Measurements from ENCODE around the gene USP20. TPM values are rescaled to one million over a fixed set of nuclear protein-coding genes. Genes with fewer than 3 reads are reported as not detected.

The USP20 gene
- total and polyA plus RNA-seq, 2 donors (not counting 3 experiments of a cell fraction or from before 2014, with no cell fraction given) = 13.4 to 25.9 TPM

DNA sequence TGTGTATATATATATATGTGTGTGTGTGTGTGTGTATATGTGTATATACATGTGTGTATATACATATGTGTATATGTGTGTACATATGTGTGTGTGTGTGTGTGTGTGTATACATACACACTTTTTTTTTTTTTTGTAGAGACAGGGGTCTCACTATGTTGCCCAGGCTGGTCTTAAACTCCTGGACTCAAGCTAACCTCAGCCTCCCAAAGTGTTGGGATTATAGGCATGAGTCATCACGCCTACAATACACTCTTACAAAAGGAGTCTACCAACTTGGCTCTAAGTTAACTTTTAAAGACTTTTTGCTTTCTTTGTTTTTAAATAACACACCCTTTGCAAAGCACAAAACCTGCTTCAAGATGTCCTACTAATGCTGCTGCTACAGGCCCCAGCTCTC lies 2.3 kb upstream of the USP20 start:
- ChIA-PET POLR2A (no interaction called here), CTCF (no interaction called here)
- Histone ChIP-seq H3K36me3 (ENCODE audit: control insufficient read depth in 2 of 2, extremely low read depth in 1 of 2, insufficient read depth in 2 of 2, low read length in 2 of 2) (peaks cover 10 to 13% of the 10 kb centered on the region in 2 experiments), H3K9me3 (replicated peaks; ENCODE audit: control insufficient read depth, insufficient read depth, low read length) (no peaks in the 10 kb centered on the region), H3K9ac (replicated peaks; ENCODE audit: extremely low read depth, insufficient read depth, low read length) (no peak overlapping the region), H2AFZ (ENCODE audit: low read depth, low read length) (no peak overlapping the region), H3K79me2 (ENCODE audit: control insufficient read depth, insufficient read depth, low read length) (peaks cover 6% of the 10 kb centered on the region), H3K4me1 (ENCODE audit: control insufficient read depth, extremely low read depth, insufficient read depth, low read length) (peaks cover 9% of the 10 kb centered on the region), H3K9me1 (replicated peaks; ENCODE audit: control insufficient read depth, extremely low read depth, insufficient read depth, low read length) (no peaks in the 10 kb centered on the region), H3K4me2 (ENCODE audit: insufficient read depth, low read length) (no peak overlapping the region), H3K4me3 (replicated peaks in 1 of 3; ENCODE audit: insufficient read depth in 1 of 3, low read depth in 1 of 3, low read length in 3 of 3) (no peak overlapping the region), H3K27ac (ENCODE audit: insufficient read depth, low read depth, low read length) (no peak overlapping the region), H3K27me3 (ENCODE audit: control insufficient read depth in 2 of 2, insufficient read depth in 2 of 2, low read length in 2 of 2) (no peaks in the 10 kb centered on the region), H4K20me1 (replicated peaks; ENCODE audit: control insufficient read depth, extremely low read depth, insufficient read depth, low read length) (no peaks in the 10 kb centered on the region)
- no peak for DNase-seq (ENCODE audit: low read depth, low spot score)
- no peak for FAIRE-seq
- no peak for TF ChIP-seq GATA2 (IDR thresholded peaks at IDR 0.05; ENCODE audit: insufficient read depth, insufficient read length, low read depth, low read length)
- TF ChIP-seq POLR2AphosphoS5 (IDR thresholded peaks at IDR 0.05; ENCODE audit: insufficient read depth, low read depth, low read length) = no peak
- TF ChIP-seq JUN (IDR thresholded peaks at IDR 0.05; ENCODE audit: borderline replicate concordance, insufficient read depth, insufficient read length, low read depth) = no peak
- TF ChIP-seq FOS (IDR thresholded peaks at IDR 0.05; ENCODE audit: borderline replicate concordance, insufficient read depth, low read length) = no peak
- no peak for TF ChIP-seq POLR2A (IDR thresholded peaks at IDR 0.05; ENCODE audit: low read depth, low read length)
- TF ChIP-seq CTCF (IDR thresholded peaks at IDR 0.05; ENCODE audit: extremely low read depth in 1 of 2, insufficient read depth in 1 of 2, low read depth in 1 of 2, low read length in 2 of 2) = no peak
- TF ChIP-seq EZH2 (IDR thresholded peaks at IDR 0.05; ENCODE audit: borderline replicate concordance, low read depth, low read length, severe bottlenecking) = no peak
- TF ChIP-seq MYC (IDR thresholded peaks at IDR 0.05; ENCODE audit: low read depth, low read length) = no peak
- TF ChIP-seq, protein P1, sequence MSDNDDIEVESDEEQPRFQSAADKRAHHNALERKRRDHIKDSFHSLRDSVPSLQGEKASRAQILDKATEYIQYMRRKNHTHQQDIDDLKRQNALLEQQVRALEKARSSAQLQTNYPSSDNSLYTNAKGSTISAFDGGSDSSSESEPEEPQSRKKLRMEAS (IDR thresholded peaks at IDR 0.05; ENCODE audit: insufficient read depth, insufficient read length) = no peak
- intact Hi-C loops (cut with micrococcal nuclease) = no loop called here
- no TSS peak for BruUV-seq (replicated peaks)
- dilution Hi-C loops (cut with MboI; ENCODE audit: extremely low pct_ligation_motif_present, low sequenced_read_pairs) = no loop called here
